GM12891 (cell line): Measurements from ENCODE around the gene RASGRF1.

Experiments
- POLR2A ChIP-seq: IDR thresholded peaks from 2 replicates; pipeline ENCODE4 v1.6.1; 2011; ENCODE audit warnings: low read depth, low read length, control low read depth
- POLR2AphosphoS5 ChIP-seq: IDR thresholded peaks from 2 replicates; pipeline ENCODE4 v1.6.1; 2011; ENCODE audit warnings: low read depth, low read length, control low read depth

- TF ChIP-seq POLR2AphosphoS5 = no peak
- TF ChIP-seq POLR2A = no peak
These were observed 25.2 kb downstream of the RASGRF1 start for GRCh38 chr15:79065361-79065705.
